GM12878 (cell line): Measurements from ENCODE around the gene GMPR2. TPM values are rescaled to one million over a fixed set of nuclear protein-coding genes. Genes with fewer than 3 reads are reported as not detected.

ENCODE experiments used
- BACH1 ChIP-seq: fragments of 450-650 bp; IDR thresholded peaks from 2 replicates; pipeline ENCODE4 v1.6.1; 2017; ENCODE audit warnings: mild to moderate bottlenecking, borderline replicate concordance
- HCFC1 ChIP-seq: fragments of 150-350 bp; IDR thresholded peaks from 2 replicates; pipeline ENCODE4 v1.6.1; 2014; ENCODE audit warnings: low read length
- POLR2A ChIP-seq: IDR thresholded peaks from 2 replicates; pipeline ENCODE4 v1.6.1; 2011; ENCODE audit warnings: low read depth, mild to moderate bottlenecking, low read length
- POLR2AphosphoS2 ChIP-seq: IDR thresholded peaks from 2 replicates; pipeline ENCODE4 v1.6.1; 2011; ENCODE audit warnings: low read depth, mild to moderate bottlenecking, low read length, improper control_type of control experiment, moderate library complexity
- RBBP5 ChIP-seq: fragments of 200-600 bp; sonication (generic); conservative IDR thresholded peaks from 2 replicates; pipeline ENCODE4 v1.6.1; 2016
- RUNX3 ChIP-seq: IDR thresholded peaks from 2 replicates; pipeline ENCODE4 v1.6.1; 2012; ENCODE audit warnings: low read length, inconsistent platforms
- TCF3 ChIP-seq: IDR thresholded peaks from 2 replicates; pipeline ENCODE4 v1.6.1; 2012; ENCODE audit warnings: low read depth, mild to moderate bottlenecking, low read length, borderline replicate concordance; ENCODE audit not compliant: insufficient read depth
- ZNF24 ChIP-seq: fragments of 450-650 bp; IDR thresholded peaks from 2 replicates; pipeline ENCODE4 v1.6.1; 2017; ENCODE audit warnings: antibody characterized with exemption, mild to moderate bottlenecking
- polyA plus RNA-seq, 11 experiments: library from polyadenylated mRNA; depleted of rRNA in 4 of 11; unstranded in 6 of 11; stranded (reverse) in 5 of 11; fragments of >200 nt; fragmentation: Nextera tagmentation in 4 of 11; fragmentation: Illumina TruSeq in 1 of 11; extraction: Ambion mirVana in 4 of 11; extraction: Trizol in 1 of 11; gene quantifications; 1 replicate in 1 of 11; 2 replicates in 10 of 11; pipeline versions ENCODE4 v1.2.1 to v1.2.3, GENCODE V29; 2011 to 2016; ENCODE audit warnings: inconsistent platforms in 2 of 11, missing spikeins in 2 of 11, low read depth in 1 of 11
- total RNA-seq, 4 experiments: library from RNA; depleted of rRNA in 3 of 4; stranded (reverse); fragments of >200 nt in 3 of 4; fragmentation: Illumina TruSeq in 1 of 4; extraction: Trizol in 1 of 4; gene quantifications; 2 replicates each; pipeline versions ENCODE4 v1.2.1 to v1.2.3, GENCODE V29; 2013 to 2021
- TF ChIP-seq, protein P1 (sequence below), 3 experiments: IDR thresholded peaks in 2 of 3; conservative IDR thresholded peaks in 1 of 3; 2 replicates each; pipeline ENCODE4 v1.5.1; 2011; ENCODE audit warnings: low read depth in 3 of 3, low read length in 3 of 3, mild to moderate bottlenecking in 3 of 3, control low read depth in 2 of 3, moderate library complexity in 2 of 3, inconsistent platforms in 1 of 3, mixed read lengths in 1 of 3; ENCODE audit not compliant: control insufficient read depth in 2 of 3, insufficient read depth in 1 of 3; ENCODE audit errors: extremely low read depth in 1 of 3
- TF ChIP-seq, protein P2 (sequence below): fragments of 450-650 bp; IDR thresholded peaks from 2 replicates; pipeline ENCODE4 v1.6.1; 2017; ENCODE audit warnings: low read depth, mild to moderate bottlenecking, moderate library complexity
- TF ChIP-seq, protein P3 (sequence below): fragments of 450-650 bp; formaldehyde crosslinking; IDR thresholded peaks from 2 replicates; pipeline ENCODE4 v1.5.0; 2022; ENCODE audit warnings: mild to moderate bottlenecking, missing genetic modification characterization
- TF ChIP-seq, protein P4 (sequence below): IDR thresholded peaks from 2 replicates; pipeline ENCODE4 v1.6.1; 2012; ENCODE audit warnings: improper control_type of control experiment, low read depth, low read length; ENCODE audit not compliant: insufficient replicate concordance
- TF ChIP-seq, protein P5 (sequence below): fragments of 450-650 bp; IDR thresholded peaks from 2 replicates; pipeline ENCODE4 v1.6.1; 2017; ENCODE audit warnings: mild to moderate bottlenecking
- TF ChIP-seq, protein P6 (sequence below): IDR thresholded peaks from 2 replicates; pipeline ENCODE4 v1.6.1; 2012; ENCODE audit warnings: low read depth, low read length, improper control_type of control experiment

GMPR2 gene
- total and polyA plus RNA-seq, 10 of the 15 experiments (the other 5 are each of a cell fraction or from before 2014, with no cell fraction given), result 55.1 to 80.3 (median 61.5) TPM

DNA sequence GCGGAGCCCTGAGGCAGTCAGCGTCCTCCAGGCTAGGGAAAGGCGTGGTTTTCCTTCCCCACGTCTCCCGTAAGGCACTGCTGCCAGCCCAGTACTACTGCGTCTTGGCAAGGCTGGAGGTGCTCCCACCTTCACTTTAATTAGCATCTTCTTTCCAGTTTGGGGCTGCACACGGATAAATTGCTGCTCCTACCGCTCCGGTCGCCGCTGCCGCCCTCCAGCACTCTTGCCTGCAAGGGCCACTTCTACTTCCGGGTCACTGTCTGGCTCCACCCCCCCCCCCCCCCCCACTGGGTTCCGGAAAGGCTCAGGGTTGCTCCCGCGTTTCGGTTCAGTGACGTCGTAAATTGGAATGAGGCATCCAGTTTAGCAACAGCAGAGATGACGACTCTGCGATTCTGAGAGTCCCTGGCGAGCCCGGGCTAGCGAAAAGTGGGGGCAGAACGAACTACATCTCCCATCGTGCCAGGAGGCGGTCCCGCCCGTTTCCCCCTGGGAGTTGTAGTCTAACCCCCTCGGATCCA is 546 bp upstream of the GMPR2 start, which contains the start of gene NEDD8 (continued):
- TF ChIP-seq, protein P1, sequence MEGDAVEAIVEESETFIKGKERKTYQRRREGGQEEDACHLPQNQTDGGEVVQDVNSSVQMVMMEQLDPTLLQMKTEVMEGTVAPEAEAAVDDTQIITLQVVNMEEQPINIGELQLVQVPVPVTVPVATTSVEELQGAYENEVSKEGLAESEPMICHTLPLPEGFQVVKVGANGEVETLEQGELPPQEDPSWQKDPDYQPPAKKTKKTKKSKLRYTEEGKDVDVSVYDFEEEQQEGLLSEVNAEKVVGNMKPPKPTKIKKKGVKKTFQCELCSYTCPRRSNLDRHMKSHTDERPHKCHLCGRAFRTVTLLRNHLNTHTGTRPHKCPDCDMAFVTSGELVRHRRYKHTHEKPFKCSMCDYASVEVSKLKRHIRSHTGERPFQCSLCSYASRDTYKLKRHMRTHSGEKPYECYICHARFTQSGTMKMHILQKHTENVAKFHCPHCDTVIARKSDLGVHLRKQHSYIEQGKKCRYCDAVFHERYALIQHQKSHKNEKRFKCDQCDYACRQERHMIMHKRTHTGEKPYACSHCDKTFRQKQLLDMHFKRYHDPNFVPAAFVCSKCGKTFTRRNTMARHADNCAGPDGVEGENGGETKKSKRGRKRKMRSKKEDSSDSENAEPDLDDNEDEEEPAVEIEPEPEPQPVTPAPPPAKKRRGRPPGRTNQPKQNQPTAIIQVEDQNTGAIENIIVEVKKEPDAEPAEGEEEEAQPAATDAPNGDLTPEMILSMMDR (IDR thresholded peaks at IDR 0.05 in 2 of 3, conservative IDR thresholded peaks at IDR 0.05 in 1 of 3; ENCODE audit: control insufficient read depth in 2 of 3, extremely low read depth in 1 of 3, insufficient read depth in 1 of 3, low read depth in 3 of 3, low read length in 3 of 3), result no peak
- TF ChIP-seq, protein P2, sequence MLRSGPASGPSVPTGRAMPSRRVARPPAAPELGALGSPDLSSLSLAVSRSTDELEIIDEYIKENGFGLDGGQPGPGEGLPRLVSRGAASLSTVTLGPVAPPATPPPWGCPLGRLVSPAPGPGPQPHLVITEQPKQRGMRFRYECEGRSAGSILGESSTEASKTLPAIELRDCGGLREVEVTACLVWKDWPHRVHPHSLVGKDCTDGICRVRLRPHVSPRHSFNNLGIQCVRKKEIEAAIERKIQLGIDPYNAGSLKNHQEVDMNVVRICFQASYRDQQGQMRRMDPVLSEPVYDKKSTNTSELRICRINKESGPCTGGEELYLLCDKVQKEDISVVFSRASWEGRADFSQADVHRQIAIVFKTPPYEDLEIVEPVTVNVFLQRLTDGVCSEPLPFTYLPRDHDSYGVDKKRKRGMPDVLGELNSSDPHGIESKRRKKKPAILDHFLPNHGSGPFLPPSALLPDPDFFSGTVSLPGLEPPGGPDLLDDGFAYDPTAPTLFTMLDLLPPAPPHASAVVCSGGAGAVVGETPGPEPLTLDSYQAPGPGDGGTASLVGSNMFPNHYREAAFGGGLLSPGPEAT, result no peak
- TF ChIP-seq POLR2AphosphoS2, result no peak
- TF ChIP-seq POLR2A, result peak; percentile 72; the same call in 1 of the 2 replicates
- TF ChIP-seq TCF3, result no peak
- no peak for TF ChIP-seq ZNF24
- no peak for TF ChIP-seq BACH1
- TF ChIP-seq, protein P3, sequence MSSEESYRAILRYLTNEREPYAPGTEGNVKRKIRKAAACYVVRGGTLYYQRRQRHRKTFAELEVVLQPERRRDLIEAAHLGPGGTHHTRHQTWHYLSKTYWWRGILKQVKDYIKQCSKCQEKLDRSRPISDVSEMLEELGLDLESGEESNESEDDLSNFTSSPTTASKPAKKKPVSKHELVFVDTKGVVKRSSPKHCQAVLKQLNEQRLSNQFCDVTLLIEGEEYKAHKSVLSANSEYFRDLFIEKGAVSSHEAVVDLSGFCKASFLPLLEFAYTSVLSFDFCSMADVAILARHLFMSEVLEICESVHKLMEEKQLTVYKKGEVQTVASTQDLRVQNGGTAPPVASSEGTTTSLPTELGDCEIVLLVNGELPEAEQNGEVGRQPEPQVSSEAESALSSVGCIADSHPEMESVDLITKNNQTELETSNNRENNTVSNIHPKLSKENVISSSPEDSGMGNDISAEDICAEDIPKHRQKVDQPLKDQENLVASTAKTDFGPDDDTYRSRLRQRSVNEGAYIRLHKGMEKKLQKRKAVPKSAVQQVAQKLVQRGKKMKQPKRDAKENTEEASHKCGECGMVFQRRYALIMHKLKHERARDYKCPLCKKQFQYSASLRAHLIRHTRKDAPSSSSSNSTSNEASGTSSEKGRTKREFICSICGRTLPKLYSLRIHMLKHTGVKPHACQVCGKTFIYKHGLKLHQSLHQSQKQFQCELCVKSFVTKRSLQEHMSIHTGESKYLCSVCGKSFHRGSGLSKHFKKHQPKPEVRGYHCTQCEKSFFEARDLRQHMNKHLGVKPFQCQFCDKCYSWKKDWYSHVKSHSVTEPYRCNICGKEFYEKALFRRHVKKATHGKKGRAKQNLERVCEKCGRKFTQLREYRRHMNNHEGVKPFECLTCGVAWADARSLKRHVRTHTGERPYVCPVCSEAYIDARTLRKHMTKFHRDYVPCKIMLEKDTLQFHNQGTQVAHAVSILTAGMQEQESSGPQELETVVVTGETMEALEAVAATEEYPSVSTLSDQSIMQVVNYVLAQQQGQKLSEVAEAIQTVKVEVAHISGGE (CRISPR knock-in tag), result no peak
- TF ChIP-seq, protein P4, sequence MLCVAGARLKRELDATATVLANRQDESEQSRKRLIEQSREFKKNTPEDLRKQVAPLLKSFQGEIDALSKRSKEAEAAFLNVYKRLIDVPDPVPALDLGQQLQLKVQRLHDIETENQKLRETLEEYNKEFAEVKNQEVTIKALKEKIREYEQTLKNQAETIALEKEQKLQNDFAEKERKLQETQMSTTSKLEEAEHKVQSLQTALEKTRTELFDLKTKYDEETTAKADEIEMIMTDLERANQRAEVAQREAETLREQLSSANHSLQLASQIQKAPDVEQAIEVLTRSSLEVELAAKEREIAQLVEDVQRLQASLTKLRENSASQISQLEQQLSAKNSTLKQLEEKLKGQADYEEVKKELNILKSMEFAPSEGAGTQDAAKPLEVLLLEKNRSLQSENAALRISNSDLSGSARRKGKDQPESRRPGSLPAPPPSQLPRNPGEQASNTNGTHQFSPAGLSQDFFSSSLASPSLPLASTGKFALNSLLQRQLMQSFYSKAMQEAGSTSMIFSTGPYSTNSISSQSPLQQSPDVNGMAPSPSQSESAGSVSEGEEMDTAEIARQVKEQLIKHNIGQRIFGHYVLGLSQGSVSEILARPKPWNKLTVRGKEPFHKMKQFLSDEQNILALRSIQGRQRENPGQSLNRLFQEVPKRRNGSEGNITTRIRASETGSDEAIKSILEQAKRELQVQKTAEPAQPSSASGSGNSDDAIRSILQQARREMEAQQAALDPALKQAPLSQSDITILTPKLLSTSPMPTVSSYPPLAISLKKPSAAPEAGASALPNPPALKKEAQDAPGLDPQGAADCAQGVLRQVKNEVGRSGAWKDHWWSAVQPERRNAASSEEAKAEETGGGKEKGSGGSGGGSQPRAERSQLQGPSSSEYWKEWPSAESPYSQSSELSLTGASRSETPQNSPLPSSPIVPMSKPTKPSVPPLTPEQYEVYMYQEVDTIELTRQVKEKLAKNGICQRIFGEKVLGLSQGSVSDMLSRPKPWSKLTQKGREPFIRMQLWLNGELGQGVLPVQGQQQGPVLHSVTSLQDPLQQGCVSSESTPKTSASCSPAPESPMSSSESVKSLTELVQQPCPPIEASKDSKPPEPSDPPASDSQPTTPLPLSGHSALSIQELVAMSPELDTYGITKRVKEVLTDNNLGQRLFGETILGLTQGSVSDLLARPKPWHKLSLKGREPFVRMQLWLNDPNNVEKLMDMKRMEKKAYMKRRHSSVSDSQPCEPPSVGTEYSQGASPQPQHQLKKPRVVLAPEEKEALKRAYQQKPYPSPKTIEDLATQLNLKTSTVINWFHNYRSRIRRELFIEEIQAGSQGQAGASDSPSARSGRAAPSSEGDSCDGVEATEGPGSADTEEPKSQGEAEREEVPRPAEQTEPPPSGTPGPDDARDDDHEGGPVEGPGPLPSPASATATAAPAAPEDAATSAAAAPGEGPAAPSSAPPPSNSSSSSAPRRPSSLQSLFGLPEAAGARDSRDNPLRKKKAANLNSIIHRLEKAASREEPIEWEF, result no peak
- no peak for TF ChIP-seq RUNX3
- peak; percentile 97 for TF ChIP-seq HCFC1
- TF ChIP-seq, protein P5, sequence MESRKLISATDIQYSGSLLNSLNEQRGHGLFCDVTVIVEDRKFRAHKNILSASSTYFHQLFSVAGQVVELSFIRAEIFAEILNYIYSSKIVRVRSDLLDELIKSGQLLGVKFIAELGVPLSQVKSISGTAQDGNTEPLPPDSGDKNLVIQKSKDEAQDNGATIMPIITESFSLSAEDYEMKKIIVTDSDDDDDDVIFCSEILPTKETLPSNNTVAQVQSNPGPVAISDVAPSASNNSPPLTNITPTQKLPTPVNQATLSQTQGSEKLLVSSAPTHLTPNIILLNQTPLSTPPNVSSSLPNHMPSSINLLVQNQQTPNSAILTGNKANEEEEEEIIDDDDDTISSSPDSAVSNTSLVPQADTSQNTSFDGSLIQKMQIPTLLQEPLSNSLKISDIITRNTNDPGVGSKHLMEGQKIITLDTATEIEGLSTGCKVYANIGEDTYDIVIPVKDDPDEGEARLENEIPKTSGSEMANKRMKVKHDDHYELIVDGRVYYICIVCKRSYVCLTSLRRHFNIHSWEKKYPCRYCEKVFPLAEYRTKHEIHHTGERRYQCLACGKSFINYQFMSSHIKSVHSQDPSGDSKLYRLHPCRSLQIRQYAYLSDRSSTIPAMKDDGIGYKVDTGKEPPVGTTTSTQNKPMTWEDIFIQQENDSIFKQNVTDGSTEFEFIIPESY, result no peak; the same call in 1 of the 2 replicates
- TF ChIP-seq RBBP5, result no peak
- TF ChIP-seq, protein P6, sequence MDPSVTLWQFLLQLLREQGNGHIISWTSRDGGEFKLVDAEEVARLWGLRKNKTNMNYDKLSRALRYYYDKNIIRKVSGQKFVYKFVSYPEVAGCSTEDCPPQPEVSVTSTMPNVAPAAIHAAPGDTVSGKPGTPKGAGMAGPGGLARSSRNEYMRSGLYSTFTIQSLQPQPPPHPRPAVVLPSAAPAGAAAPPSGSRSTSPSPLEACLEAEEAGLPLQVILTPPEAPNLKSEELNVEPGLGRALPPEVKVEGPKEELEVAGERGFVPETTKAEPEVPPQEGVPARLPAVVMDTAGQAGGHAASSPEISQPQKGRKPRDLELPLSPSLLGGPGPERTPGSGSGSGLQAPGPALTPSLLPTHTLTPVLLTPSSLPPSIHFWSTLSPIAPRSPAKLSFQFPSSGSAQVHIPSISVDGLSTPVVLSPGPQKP, result no peak
